WERI-Rb-1 (cell line): ENCODE measurements around the gene HERC6.

Experiments
- DNase-seq: peaks from one replicate; pipeline ENCODE4 v3.0.0-alpha.2; 2020
- H3K27ac ChIP-seq: fragments of 250-450 bp; sonication (Bioruptor Pico); 2 replicates; pipeline ENCODE4 v1.5.1; 2020; ENCODE audit warnings: mild to moderate bottlenecking, moderate library complexity
- H3K27me3 ChIP-seq: fragments of 250-450 bp; sonication (Bioruptor Pico); 2 replicates; pipeline ENCODE4 v1.5.1; 2021; ENCODE audit warnings: mild to moderate bottlenecking, low read depth, moderate library complexity; ENCODE audit not compliant: insufficient read depth, severe bottlenecking
- H3K36me3 ChIP-seq: fragments of 250-450 bp; sonication (Bioruptor Pico); 2 replicates; pipeline ENCODE4 v1.5.1; 2020; ENCODE audit warnings: mild to moderate bottlenecking, moderate library complexity
- H3K4me3 ChIP-seq: 2 replicates; pipeline ENCODE4 v1.5.1; 2011; ENCODE audit warnings: low read depth, mild to moderate bottlenecking, control low read depth, low read length
- H3K9me3 ChIP-seq: fragments of 250-450 bp; sonication (Bioruptor Pico); 2 replicates; pipeline ENCODE4 v1.5.1; 2021; ENCODE audit warnings: mild to moderate bottlenecking, moderate library complexity; ENCODE audit not compliant: severe bottlenecking
- TF ChIP-seq, protein P1 (sequence below): IDR thresholded peaks from 2 replicates; pipeline ENCODE4 v1.5.1; 2011; ENCODE audit warnings: low read depth, mild to moderate bottlenecking, control low read depth, inconsistent platforms, low read length

HERC6 gene

DNA sequence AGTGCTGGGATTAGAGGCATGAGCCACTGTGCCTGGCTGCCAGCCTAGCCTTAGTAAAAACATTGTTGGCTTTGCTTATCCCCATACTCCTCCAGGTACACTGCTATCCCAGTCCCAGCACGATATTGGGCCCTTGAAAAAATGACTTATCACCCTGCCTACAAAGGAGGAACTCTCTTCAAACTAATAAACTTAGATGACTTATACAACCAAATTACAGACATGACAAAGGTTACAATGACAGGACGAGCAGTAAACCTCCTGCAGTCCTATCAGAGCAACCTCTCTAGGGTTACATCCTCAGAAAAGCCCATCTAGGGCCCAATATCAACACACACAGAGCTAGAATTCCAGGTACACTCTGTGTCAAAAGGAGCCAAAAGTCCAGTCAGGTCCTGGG, 72.6 kb downstream of the HERC6 start:
- Histone ChIP-seq H3K9me3 (no peaks in the 10 kb centered on the region), H3K36me3 (no peaks in the 10 kb centered on the region), H3K4me3 (no peak overlapping the region), H3K27me3 (no peaks in the 10 kb centered on the region), H3K27ac (no peak overlapping the region)
- TF ChIP-seq, protein P1, sequence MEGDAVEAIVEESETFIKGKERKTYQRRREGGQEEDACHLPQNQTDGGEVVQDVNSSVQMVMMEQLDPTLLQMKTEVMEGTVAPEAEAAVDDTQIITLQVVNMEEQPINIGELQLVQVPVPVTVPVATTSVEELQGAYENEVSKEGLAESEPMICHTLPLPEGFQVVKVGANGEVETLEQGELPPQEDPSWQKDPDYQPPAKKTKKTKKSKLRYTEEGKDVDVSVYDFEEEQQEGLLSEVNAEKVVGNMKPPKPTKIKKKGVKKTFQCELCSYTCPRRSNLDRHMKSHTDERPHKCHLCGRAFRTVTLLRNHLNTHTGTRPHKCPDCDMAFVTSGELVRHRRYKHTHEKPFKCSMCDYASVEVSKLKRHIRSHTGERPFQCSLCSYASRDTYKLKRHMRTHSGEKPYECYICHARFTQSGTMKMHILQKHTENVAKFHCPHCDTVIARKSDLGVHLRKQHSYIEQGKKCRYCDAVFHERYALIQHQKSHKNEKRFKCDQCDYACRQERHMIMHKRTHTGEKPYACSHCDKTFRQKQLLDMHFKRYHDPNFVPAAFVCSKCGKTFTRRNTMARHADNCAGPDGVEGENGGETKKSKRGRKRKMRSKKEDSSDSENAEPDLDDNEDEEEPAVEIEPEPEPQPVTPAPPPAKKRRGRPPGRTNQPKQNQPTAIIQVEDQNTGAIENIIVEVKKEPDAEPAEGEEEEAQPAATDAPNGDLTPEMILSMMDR, result no peak
- DNase-seq, result no peak

DNA sequence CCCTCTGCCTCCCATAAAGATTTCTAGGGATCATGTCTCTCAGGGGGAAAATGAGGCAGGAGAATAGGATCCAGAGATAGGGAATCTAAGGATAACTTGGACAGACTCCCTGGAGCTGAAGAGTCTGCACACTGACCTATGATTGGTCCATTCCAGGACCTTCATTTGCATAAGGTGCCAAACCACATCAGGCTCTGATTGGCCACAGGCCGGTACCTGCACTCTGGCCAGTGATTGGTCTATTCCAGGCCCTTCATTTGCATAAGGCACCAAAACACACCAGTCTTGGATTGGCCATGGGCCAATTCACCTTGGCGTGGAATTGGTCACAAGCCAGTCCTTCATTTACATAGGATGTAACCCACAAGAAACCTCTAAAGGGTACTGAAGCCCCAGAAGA, 74.3 kb downstream of the HERC6 start:
- peaks cover 12% of the 10 kb centered on the region for H3K27me3 ChIP-seq
- H3K27ac ChIP-seq, result no peak overlapping the region
- no peak for DNase-seq
- TF ChIP-seq, protein P1, result no peak
- no peaks in the 10 kb centered on the region for H3K9me3 ChIP-seq
- no peak overlapping the region for H3K4me3 ChIP-seq
- H3K36me3 ChIP-seq, result no peaks in the 10 kb centered on the region

DNA sequence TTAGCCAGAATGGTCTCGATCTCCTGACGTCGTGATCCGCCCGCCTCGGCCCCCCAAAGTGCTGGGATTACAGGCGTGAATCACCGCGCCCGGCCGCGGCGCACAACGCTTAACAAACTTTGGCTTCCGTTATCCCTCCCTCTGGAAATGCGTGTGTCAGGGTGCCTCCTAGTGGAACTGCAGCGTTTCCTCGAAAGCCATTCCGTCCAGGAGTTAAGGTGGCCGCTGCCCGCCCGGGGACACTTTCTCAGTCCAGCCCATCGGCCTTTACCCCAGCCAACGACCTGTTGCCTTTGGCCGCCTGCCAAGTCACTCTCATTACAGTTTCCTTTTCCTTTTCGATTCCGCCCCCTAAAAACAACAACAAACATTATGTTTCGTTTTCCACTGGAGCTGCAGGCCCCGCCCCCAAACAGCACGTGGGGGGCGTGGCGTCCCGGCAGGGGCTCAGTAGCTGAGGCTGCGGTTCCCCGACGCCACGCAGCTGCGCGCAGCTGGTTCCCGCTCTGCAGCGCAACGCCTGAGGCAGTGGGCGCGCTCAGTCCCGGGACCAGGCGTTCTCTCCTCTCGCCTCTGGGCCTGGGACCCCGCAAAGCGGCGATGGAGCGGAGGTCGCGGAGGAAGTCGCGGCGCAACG, 78.1 kb downstream of the HERC6 start, which contains the start of gene HERC5:
Gene HERC5, plus strand, starts transcription at position 450 of the 637 bp plus-strand sequence. Its CDS starts 151 bp downstream, at position 601.
- Histone ChIP-seq H3K4me3 (peak within 1 kb of the TSS; percentile 65), H3K9me3 (no peaks in the 10 kb centered on the region), H3K36me3 (no peaks in the 10 kb centered on the region), H3K27ac (no peak within 1 kb of the TSS), H3K27me3 (peaks cover 13% of the 10 kb centered on the region)
- TF ChIP-seq, protein P1, result peak; percentile 89
- DNase-seq, result peak; percentile 82

DNA sequence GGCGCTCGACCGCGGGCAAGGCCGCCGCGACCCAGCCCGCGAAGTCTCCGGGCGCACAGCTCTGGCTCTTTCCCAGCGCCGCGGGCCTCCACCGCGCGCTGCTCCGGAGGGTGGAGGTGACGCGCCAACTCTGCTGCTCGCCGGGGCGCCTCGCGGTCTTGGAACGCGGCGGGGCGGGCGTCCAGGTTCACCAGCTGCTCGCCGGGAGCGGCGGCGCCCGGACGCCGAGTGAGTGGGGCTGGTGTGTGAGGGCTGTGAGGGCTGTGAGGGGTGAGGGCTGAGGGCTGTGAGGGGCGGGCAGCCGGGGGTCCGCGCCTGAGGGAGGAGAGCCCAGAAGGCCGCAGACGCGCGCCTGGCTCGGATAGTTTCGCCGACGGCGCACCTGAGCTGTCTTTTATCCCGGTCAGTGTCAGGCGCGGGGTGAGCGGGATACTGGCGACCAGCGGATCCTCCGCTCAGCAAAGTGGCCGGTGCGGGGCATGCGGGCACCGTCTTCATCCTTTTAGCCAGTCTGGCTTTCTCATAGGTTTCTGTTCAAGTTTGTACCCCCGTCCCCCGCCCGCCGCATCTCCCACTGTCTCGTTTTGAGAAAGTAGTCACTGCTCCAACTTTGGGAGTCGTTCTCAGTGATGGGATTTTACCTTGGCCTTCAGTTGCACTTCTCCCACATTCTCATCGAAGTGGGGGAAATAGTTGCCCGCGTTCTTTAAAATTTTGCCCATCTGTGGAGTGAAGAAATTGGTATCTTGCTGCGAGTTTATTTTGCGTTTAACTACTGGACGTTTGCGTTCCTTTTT, 78.9 kb downstream of the HERC6 start:
- Histone ChIP-seq H3K27me3 (peaks cover 13% of the 10 kb centered on the region), H3K27ac (no peak overlapping the region), H3K9me3 (no peaks in the 10 kb centered on the region), H3K36me3 (no peaks in the 10 kb centered on the region), H3K4me3 (peak overlapping the region; percentile 65)
- TF ChIP-seq, protein P1, result no peak
- DNase-seq, result peak; percentile 42

DNA sequence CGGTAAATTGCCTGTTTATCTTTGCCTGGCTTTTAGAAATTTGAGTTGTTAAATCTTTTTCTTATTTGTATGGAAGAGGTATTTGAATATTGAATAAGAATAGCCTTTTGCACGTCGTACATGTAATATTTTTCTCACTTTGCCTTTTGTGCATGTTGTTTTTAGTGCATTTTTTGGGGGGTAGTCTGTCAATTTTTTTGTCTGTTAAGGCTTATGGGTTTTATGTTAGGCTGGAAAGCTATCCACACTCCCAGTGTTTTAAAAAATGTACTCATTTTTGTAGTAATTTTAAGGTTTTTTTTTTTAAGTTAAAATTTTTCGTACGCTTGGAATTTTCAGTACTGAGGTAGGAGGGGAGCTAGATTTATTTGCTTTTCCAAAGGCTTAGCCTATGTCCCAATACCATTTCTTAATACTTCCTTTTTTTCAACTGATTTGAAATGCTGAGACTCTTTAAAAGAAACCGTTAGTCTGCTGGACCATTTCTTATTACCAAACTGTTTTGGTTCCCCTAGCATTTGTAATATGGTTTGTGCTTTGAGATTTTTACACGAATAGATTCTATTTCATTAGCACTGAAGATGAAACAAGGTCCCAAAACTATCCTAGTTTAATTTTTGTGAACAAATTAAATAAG, 79.6 kb downstream of the HERC6 start:
- TF ChIP-seq, protein P1, result no peak
- H3K9me3 ChIP-seq, result no peaks in the 10 kb centered on the region
- no peak overlapping the region for H3K4me3 ChIP-seq
- H3K36me3 ChIP-seq, result no peaks in the 10 kb centered on the region
- peaks cover 13% of the 10 kb centered on the region for H3K27me3 ChIP-seq
- H3K27ac ChIP-seq, result no peak overlapping the region
- DNase-seq, result no peak
